ENCODE data around the gene HSDL1.

Gene HSDL1

GRCh38 chr16:84087001-84087400 lies 58.0 kb downstream of the HSDL1 start:
- DNase-seq (ENCODE audit: low read depth), result no peak

GRCh38 chr16:84086341-84086740 lies 58.6 kb downstream of the HSDL1 start:
- H3K4me3 ChIP-seq (ENCODE audit: low read depth, low read length), result no peak overlapping the region
- no peak for DNase-seq (ENCODE audit: low read depth)

More at GRCh38 chr16:84087001-84087400, 58.0 kb downstream of the HSDL1 start:
- H3K4me3 ChIP-seq (ENCODE audit: low read depth, low read length), result no peak overlapping the region

- DNase-seq (ENCODE audit: low read depth), result no peak
- no peak overlapping the region for H3K4me3 ChIP-seq (ENCODE audit: low read depth, low read length)
Measured at GRCh38 chr16:84085773-84086172, 59.2 kb downstream of the HSDL1 start.

- H3K4me3 ChIP-seq (ENCODE audit: low read depth, low read length), result no peak overlapping the region
- no peak for DNase-seq (ENCODE audit: low read depth)
Measured at GRCh38 chr16:84085271-84085667, 59.7 kb downstream of the HSDL1 start.

GRCh38 chr16:84084570-84085270 lies 60.3 kb downstream of the HSDL1 start:
- peak; percentile 20 for DNase-seq (ENCODE audit: low read depth)
- no peak overlapping the region for H3K4me3 ChIP-seq (ENCODE audit: low read depth, low read length)

GRCh38 chr16:84082835-84083569 lies 62.0 kb downstream of the HSDL1 start:
- no peak for DNase-seq (ENCODE audit: low read depth)
- H3K4me3 ChIP-seq (ENCODE audit: low read depth, low read length), result no peak overlapping the region

- no peak overlapping the region for H3K4me3 ChIP-seq (ENCODE audit: low read depth, low read length)
Measured at GRCh38 chr16:84082110-84082509, 62.9 kb downstream of the HSDL1 start.

GRCh38 chr16:84081446-84081989 lies 63.5 kb downstream of the HSDL1 start:
- no peak for DNase-seq (ENCODE audit: low read depth)
- no peak overlapping the region for H3K4me3 ChIP-seq (ENCODE audit: low read depth, low read length)

More at GRCh38 chr16:84082110-84082509, 62.9 kb downstream of the HSDL1 start:
- no peak for DNase-seq (ENCODE audit: low read depth)

- DNase-seq (ENCODE audit: low read depth), result no peak
- no peak overlapping the region for H3K4me3 ChIP-seq (ENCODE audit: low read depth, low read length)
Measured at GRCh38 chr16:84080813-84081212, 64.2 kb downstream of the HSDL1 start.

GRCh38 chr16:84080378-84080777 lies 64.6 kb downstream of the HSDL1 start:
- no peak overlapping the region for H3K4me3 ChIP-seq (ENCODE audit: low read depth, low read length)
- DNase-seq (ENCODE audit: low read depth), result no peak

GRCh38 chr16:84079664-84080063 lies 65.3 kb downstream of the HSDL1 start:
- no peak for DNase-seq (ENCODE audit: low read depth)
- no peak overlapping the region for H3K4me3 ChIP-seq (ENCODE audit: low read depth, low read length)

GRCh38 chr16:84075376-84075775 lies 69.6 kb downstream of the HSDL1 start:
- H3K4me3 ChIP-seq (ENCODE audit: low read depth, low read length), result no peak overlapping the region
- no peak for DNase-seq (ENCODE audit: low read depth)

- DNase-seq (ENCODE audit: low read depth), result no peak
- H3K4me3 ChIP-seq (ENCODE audit: low read depth, low read length), result no peak overlapping the region
Measured at GRCh38 chr16:84074721-84075120, 70.3 kb downstream of the HSDL1 start.

All from skeletal muscle cell (primary cell).